PC-9 (cell line): ENCODE results near the gene ACTN3. TPM values are rescaled to one million over a fixed set of nuclear protein-coding genes. Genes with fewer than 3 reads are reported as not detected.

Experiments
- BruUV-seq: library from RNA; stranded (reverse); fragments of 400-500 nt; replicated peaks from 2 replicates; lab custom pipeline; 2021; lab: Mats Ljungman, UMichigan
- CTCF ChIA-PET: fragments of 300-600 bp; sonication (Branson Sonifier 250); formaldehyde crosslinking; loops from one replicate; lab custom pipeline; 2022; ENCODE audit warnings: antibody characterized with exemption; lab: Charles Lee
- POLR2A ChIA-PET: fragments of 300-600 bp; sonication (Branson Sonifier 250); formaldehyde crosslinking; loops from one replicate; lab custom pipeline; 2022; ENCODE audit warnings: antibody characterized with exemption; ENCODE audit not compliant: unreplicated experiment; lab: Charles Lee
- DNase-seq, 2 experiments: peaks; one replicate each; pipeline versions ENCODE4 v3.0.0 to v3.0.0-alpha.2; 2015 to 2022; ENCODE audit warnings: mixed read lengths in 1 of 2
- H2AFZ ChIP-seq: fragments of 200-600 bp; sonication (generic); 2 replicates; pipeline ENCODE4 v1.8.1; 2017; ENCODE audit warnings: antibody characterized with exemption
- H3F3A ChIP-seq: fragments of 200-600 bp; sonication (generic); 2 replicates; pipeline ENCODE4 v1.8.1; 2017; ENCODE audit warnings: antibody characterized with exemption, mild to moderate bottlenecking, low read depth; ENCODE audit not compliant: insufficient read depth
- H3K27ac ChIP-seq: fragments of 200-600 bp; sonication (generic); 2 replicates; pipeline ENCODE4 v1.6.1; 2016; ENCODE audit warnings: mixed run types
- H3K27me3 ChIP-seq: fragments of 200-600 bp; sonication (generic); 2 replicates; pipeline ENCODE4 v1.6.1; 2016; ENCODE audit warnings: low read depth, mixed run types; ENCODE audit not compliant: insufficient read depth
- H3K36me3 ChIP-seq: fragments of 200-600 bp; sonication (generic); 2 replicates; pipeline ENCODE4 v1.6.1; 2016; ENCODE audit warnings: low read depth, mixed run types
- H3K4me1 ChIP-seq: fragments of 200-600 bp; sonication (generic); replicated peaks from 2 replicates; pipeline ENCODE4 v1.6.1; 2016; ENCODE audit warnings: mixed run types; ENCODE audit not compliant: insufficient read depth
- H3K4me2 ChIP-seq: fragments of 200-600 bp; sonication (generic); 2 replicates; pipeline ENCODE4 v1.6.1; 2017; ENCODE audit warnings: mixed run types
- H3K4me3 ChIP-seq: fragments of 200-600 bp; sonication (generic); 2 replicates; pipeline ENCODE4 v1.6.1; 2016; ENCODE audit warnings: mixed run types
- H3K79me2 ChIP-seq: fragments of 200-600 bp; sonication (generic); 2 replicates; pipeline ENCODE4 v1.6.1; 2017; ENCODE audit warnings: low read depth, mixed run types
- H3K9me2 ChIP-seq: fragments of 200-600 bp; sonication (generic); 2 replicates; pipeline ENCODE4 v1.8.1; 2017; ENCODE audit warnings: mild to moderate bottlenecking; ENCODE audit not compliant: insufficient read depth
- H3K9me3 ChIP-seq: fragments of 200-600 bp; sonication (generic); 2 replicates; pipeline ENCODE4 v1.8.1; 2016; ENCODE audit warnings: low read depth; ENCODE audit not compliant: insufficient read depth
- H4K20me1 ChIP-seq: fragments of 200-600 bp; sonication (generic); 2 replicates; pipeline ENCODE4 v1.8.1; 2017; ENCODE audit not compliant: insufficient read depth
- EZH2 ChIP-seq: fragments of 200-600 bp; sonication (generic); IDR thresholded peaks from 2 replicates; pipeline ENCODE4 v1.8.0; 2017; ENCODE audit warnings: antibody characterized with exemption, low read depth
- intact Hi-C: fragments of 100-400 bp; cut with micrococcal nuclease; formaldehyde crosslinking; loops from one replicate; pipeline ENCODE4 v1.10.0; 2022; ENCODE audit not compliant: unreplicated experiment
- total RNA-seq: library from RNA; stranded (reverse); gene quantifications from 2 replicates; pipeline ENCODE4 v1.2.3, GENCODE V29; 2021
- TF ChIP-seq, protein P1 (sequence below): fragments of 200-600 bp; sonication (generic); conservative IDR thresholded peaks from 2 replicates; pipeline ENCODE4 v1.6.1; 2017; ENCODE audit warnings: mixed run types, antibody characterized with exemption, mild to moderate bottlenecking, moderate library complexity

ACTN3 gene
- total RNA-seq, 1 experiment from 2014 or later = not detected

DNA sequence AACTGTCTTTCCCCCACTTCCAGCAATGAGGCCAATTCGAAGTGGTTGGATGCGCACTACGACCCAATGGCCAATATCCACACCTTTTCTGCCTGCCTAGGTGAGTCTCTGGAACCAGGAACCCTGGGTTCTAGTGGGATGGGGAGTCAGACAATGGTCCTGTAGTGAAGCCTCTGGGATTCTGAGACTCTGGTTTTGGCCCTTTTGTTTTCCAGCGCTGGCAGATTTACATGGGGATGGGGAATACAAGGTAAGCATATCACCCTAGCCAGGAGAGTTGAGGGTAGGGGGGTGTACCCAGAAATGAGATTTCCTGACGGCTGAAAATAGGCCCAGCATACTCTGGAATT is 35.7 kb upstream of the ACTN3 start:
- Histone ChIP-seq H3K4me3 (peak overlapping the region; percentile 93), H3F3A (peaks cover 3% of the 10 kb centered on the region; the same call in 1 of the 2 replicates), H3K9me3 (no peaks in the 10 kb centered on the region), H3K27ac (no peak overlapping the region), H2AFZ (peak overlapping the region; percentile 96), H3K9me2 (no peaks in the 10 kb centered on the region), H3K27me3 (no peaks in the 10 kb centered on the region), H3K4me2 (peak overlapping the region; percentile 98), H3K4me1 (peaks cover 11% of the 10 kb centered on the region), H3K79me2 (peaks cover 18% of the 10 kb centered on the region), H3K36me3 (peaks cover 13% of the 10 kb centered on the region; the same call in 1 of the 2 replicates), H4K20me1 (no peaks in the 10 kb centered on the region)
- intact Hi-C loops = loop anchor here (1.0 kb wide), 1 partner anchor 31 kb away; the partner anchor contains the start of gene DPP3
- POLR2A ChIA-PET = interaction anchor here (0.6 kb wide), 1 partner anchor 20 kb away, joined by 4 read pairs; no protein-coding TSS in a partner anchor
- CTCF ChIA-PET = interaction anchor here (1.1 kb wide), 1 partner anchor 167 kb away, joined by 16 read pairs; the partner anchor contains the start of gene RBM4B
- TF ChIP-seq, protein P1, sequence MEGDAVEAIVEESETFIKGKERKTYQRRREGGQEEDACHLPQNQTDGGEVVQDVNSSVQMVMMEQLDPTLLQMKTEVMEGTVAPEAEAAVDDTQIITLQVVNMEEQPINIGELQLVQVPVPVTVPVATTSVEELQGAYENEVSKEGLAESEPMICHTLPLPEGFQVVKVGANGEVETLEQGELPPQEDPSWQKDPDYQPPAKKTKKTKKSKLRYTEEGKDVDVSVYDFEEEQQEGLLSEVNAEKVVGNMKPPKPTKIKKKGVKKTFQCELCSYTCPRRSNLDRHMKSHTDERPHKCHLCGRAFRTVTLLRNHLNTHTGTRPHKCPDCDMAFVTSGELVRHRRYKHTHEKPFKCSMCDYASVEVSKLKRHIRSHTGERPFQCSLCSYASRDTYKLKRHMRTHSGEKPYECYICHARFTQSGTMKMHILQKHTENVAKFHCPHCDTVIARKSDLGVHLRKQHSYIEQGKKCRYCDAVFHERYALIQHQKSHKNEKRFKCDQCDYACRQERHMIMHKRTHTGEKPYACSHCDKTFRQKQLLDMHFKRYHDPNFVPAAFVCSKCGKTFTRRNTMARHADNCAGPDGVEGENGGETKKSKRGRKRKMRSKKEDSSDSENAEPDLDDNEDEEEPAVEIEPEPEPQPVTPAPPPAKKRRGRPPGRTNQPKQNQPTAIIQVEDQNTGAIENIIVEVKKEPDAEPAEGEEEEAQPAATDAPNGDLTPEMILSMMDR = no peak
- no peak for TF ChIP-seq EZH2
- TSS peak; percentile 64 for BruUV-seq
- DNase-seq = no peak

- no peaks in the 10 kb centered on the region for H3K9me2 ChIP-seq
- no peak overlapping the region for H3K4me3 ChIP-seq
- DNase-seq = no peak
- ChIA-PET POLR2A (interaction anchor here (0.7 kb wide), 1 partner anchor 70 kb away, joined by 3 read pairs; no protein-coding TSS in a partner anchor), CTCF (no interaction called here)
- H2AFZ ChIP-seq = no peak overlapping the region
- no peaks in the 10 kb centered on the region for H3K9me3 ChIP-seq
- TF ChIP-seq, protein P1 = no peak
- TF ChIP-seq EZH2 = no peak
- no peaks in the 10 kb centered on the region; the same call in 1 of the 2 replicates for H3K36me3 ChIP-seq
- H3K4me1 ChIP-seq = no peaks in the 10 kb centered on the region
- no peaks in the 10 kb centered on the region for H3K79me2 ChIP-seq
- no peaks in the 10 kb centered on the region for H3K27me3 ChIP-seq
- H3K4me2 ChIP-seq = no peak overlapping the region
- H3F3A ChIP-seq = no peaks in the 10 kb centered on the region
- intact Hi-C loops = no loop called here
- H4K20me1 ChIP-seq = no peaks in the 10 kb centered on the region
- H3K27ac ChIP-seq = no peak overlapping the region
- no TSS peak for BruUV-seq
These were observed 23.1 kb upstream of the ACTN3 start for GRCh38 chr11:66523611-66524010.

GRCh38 chr11:66524304-66525040 is 22.2 kb upstream of the ACTN3 start:
- POLR2A ChIA-PET = no interaction called here
- TF ChIP-seq, protein P1 = no peak
- no peak for TF ChIP-seq EZH2
- intact Hi-C loops = no loop called here
- no peak overlapping the region for H2AFZ ChIP-seq
- no TSS peak for BruUV-seq
- H3K4me3 ChIP-seq = no peak overlapping the region
- no peaks in the 10 kb centered on the region for H3F3A ChIP-seq
- H3K9me2 ChIP-seq = no peaks in the 10 kb centered on the region
- H3K36me3 ChIP-seq = no peaks in the 10 kb centered on the region; the same call in 1 of the 2 replicates
- no peak for DNase-seq
- H3K9me3 ChIP-seq = no peaks in the 10 kb centered on the region
- H3K27me3 ChIP-seq = no peaks in the 10 kb centered on the region
- no peaks in the 10 kb centered on the region for H3K4me1 ChIP-seq
- CTCF ChIA-PET = no interaction called here
- no peak overlapping the region for H3K27ac ChIP-seq
- H4K20me1 ChIP-seq = no peaks in the 10 kb centered on the region
- H3K79me2 ChIP-seq = no peaks in the 10 kb centered on the region
- H3K4me2 ChIP-seq = no peak overlapping the region
